Tibial nerve (tissue), 4 donors: ENCODE measurements around the gene OR8B12.

ENCODE experiments used
- CTCF ChIP-seq, 5 experiments: fragments of 200-600 bp in 3 of 5; fragments of 450-650 bp in 2 of 5; sonication (generic) in 3 of 5; IDR thresholded peaks; one replicate each; pipeline ENCODE4 v1.5.1; 2016 to 2019; ENCODE audit warnings: antibody characterized with exemption in 5 of 5, mild to moderate bottlenecking in 3 of 5, moderate library complexity in 2 of 5
- EP300 ChIP-seq, 2 donors: sonication (generic); formaldehyde crosslinking; IDR thresholded peaks; one replicate each; pipeline ENCODE4 v1.6.1; 2017; ENCODE audit warnings: antibody characterized with exemption in 2 of 2, mild to moderate bottlenecking in 1 of 2
- POLR2A ChIP-seq, 2 donors: fragments of 450-650 bp; IDR thresholded peaks; one replicate each; pipeline ENCODE4 v1.6.1; 2017; ENCODE audit warnings: antibody characterized with exemption in 2 of 2, mild to moderate bottlenecking in 2 of 2, moderate library complexity in 2 of 2

- TF ChIP-seq POLR2A (IDR thresholded peaks at IDR 0.05) (no peak), CTCF (IDR thresholded peaks at IDR 0.05) (no peak), EP300 (IDR thresholded peaks at IDR 0.05) (no peak)
Observed at GRCh38 chr11:124577716-124578427, 34.4 kb upstream of the OR8B12 start.
